Fibroblast of peridontal ligament (primary cell): Measurements from ENCODE around the gene KLHL24.
"Not testable (repeated sequence)": the region's sequence is repeated elsewhere in the genome, so short reads cannot be mapped to it uniquely, and the experiment has no call there.

ENCODE experiments used
- DNase-seq: peaks from one replicate; pipeline ENCODE4 v3.0.0-alpha.2; 2010; ENCODE audit errors: extremely low read depth

The KLHL24 gene

GRCh38 chr3:183697123-183697609, 61.7 kb downstream of the KLHL24 start:
- no peak for DNase-seq

GRCh38 chr3:183697610-183698317, 62.3 kb downstream of the KLHL24 start, which contains the start of gene YEATS2:
Gene YEATS2 (plus strand): TSS chr3:183697797. CDS start chr3:183715163, 17,366 bp downstream.
- peak; percentile 52 for DNase-seq

DNA sequence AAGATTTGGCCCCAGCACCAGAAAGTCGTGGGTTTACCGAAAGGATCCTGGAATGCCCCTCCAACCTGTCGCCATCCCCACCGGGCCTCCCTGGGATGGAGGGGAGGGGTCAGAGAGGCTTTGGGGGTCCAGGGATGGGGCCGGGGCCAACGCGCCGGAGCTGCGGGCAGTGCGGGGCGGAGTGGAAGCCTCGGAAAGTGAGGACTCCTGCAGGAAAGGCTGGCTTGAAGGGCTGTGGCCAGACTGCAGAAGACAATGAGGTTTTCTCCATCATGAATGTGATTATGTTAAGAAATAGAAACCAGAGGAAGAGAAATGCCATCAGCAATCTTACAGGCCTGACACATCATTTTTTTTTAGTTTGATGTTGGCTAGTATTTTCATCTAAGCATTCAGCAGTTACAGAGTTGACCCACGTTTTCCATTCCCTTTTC, 62.9 kb downstream of the KLHL24 start:
- DNase-seq: peak; percentile 55

DNA sequence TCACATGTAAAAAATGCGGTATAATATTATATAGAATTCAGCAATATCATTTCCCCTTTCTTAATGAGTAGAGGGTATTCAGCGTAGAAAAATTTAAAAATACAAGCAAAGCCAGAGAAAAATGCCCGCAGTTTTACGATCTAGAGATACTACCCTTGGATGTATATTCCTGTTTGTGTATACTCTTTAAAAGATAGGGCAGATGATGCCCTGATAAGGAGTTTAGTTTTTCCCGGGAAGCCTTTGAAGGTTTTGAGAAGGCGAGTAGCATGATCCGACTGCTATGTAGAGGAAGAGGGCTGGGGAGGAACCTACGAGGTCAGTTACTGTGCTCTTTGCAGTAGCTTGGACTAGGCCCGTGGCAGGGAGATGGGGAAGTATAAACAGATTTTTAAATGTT, 63.3 kb downstream of the KLHL24 start:
- DNase-seq: peak; percentile 47

- no peak for DNase-seq
These were observed 64.0 kb downstream of the KLHL24 start for GRCh38 chr3:183699238-183699947.

- no peak for DNase-seq
These were observed 66.3 kb downstream of the KLHL24 start for GRCh38 chr3:183701744-183702143.

- DNase-seq: not testable (repeated sequence)
These were observed 68.5 kb downstream of the KLHL24 start for GRCh38 chr3:183703892-183704291.

GRCh38 chr3:183710231-183710630, 74.8 kb downstream of the KLHL24 start:
- no peak for DNase-seq

GRCh38 chr3:183711516-183711915, 76.1 kb downstream of the KLHL24 start:
- DNase-seq: no peak

DNA sequence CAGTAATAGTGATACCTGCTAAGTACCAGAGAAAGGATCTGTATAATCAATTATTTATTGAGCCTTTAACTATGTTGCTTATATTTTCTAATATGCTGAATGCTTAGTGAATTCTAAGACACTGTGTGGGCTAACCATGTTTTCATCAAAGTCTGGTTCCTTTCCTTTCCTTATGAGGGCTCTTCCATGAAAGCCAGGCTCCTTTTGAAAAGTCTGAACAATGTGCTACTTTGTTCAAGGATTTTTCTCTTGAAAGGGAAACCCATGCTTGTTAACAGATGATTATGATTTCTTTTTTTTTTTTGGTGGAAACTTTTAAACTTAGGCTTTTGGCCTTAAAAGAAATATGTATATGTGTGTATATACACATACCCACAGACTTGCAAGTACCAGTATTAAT, 79.2 kb downstream of the KLHL24 start:
- no peak for DNase-seq

DNA sequence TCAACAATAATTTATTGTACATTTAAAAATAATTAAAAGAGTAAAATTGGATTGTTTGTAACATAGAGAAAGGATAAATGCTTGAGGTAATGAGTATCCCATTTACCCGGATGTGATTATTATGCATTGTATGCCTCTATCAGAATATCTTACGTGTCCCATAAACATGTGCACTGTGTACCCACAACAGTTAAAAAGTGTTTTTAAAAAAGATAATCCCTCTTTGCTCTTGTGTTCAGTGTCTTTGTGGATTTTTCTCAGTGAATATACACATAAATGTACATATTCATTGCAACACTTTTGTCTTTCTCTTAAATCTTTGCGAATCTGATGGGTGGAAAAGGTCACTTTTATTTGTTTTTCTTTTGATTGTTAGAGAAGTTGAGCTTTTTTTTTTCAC, 82.6 kb downstream of the KLHL24 start:
- DNase-seq: no peak

DNA sequence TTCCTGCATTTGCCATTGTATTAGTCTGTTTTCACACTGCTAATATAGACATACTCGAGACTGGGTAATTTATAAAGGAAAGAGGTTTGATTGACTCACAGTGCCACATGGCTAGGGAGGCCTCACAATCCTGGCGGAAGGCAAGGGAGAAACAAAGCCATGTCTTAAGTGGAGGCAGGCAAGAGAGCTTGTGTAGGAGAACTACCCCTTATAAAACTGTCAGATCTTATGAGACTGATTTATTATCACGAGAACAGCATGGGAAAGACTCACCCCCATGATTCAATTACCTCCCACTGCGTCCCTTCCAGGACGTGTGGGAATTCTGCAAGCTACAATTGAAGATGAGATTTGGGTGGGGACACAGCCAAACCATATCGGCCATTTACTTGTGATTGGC, 90.0 kb downstream of the KLHL24 start:
- DNase-seq: no peak

GRCh38 chr3:183728204-183728603, 92.8 kb downstream of the KLHL24 start:
- DNase-seq: no peak

DNA sequence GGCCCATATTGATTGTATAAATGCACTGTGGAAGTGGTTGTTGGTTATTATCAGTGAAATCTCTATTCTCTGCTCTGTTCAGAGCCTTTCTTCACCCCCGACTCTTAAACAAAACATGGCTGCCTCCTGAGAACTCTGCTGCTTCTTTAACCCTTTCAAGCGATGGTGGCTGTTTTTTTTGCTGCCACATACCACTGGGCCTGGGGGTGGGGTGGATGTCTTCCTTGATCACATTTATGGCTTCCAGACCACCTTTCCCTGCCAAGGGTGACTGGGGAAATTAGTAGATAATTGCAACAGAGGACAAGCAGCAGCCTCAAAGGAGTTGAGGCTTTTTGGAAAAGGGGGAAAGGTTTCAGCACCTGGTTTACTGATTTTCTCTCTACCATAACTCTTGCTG, 94.9 kb downstream of the KLHL24 start:
- no peak for DNase-seq

DNA sequence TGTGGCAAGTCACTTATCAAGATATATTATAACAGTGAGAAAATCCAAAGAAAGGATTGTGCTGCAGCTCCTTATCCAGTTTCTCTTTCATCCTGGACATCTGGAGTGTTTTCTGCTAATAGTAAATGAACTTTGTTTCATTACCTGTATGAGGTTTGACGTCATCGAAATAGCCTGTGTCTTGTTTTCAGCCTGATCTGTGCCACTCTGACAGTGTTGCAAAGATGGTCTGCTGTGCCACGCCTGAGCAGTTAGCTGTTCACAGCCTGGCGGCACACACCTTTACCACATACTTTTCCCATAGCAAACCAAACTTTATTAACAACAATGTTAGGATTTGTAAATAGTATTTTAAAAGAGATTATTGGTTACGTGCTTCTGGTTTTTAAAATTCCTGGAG, 96.2 kb downstream of the KLHL24 start:
- no peak for DNase-seq

- DNase-seq: no peak
These were observed 98.1 kb downstream of the KLHL24 start for GRCh38 chr3:183733553-183733952.
